IMR-90 (cell line): ENCODE data around the gene MAMLD1. TPM values are rescaled to one million over a fixed set of nuclear protein-coding genes. Genes with fewer than 3 reads are reported as not detected.

Experiments
- ATAC-seq: fragments of 200-7000 bp; cut with Tn5 transposase; 2 replicates; pipeline ENCODE4 v1.9.1; 2020; ENCODE audit warnings: low read depth, mild to moderate bottlenecking, moderate library complexity
- BruUV-seq: library from RNA; stranded (reverse); fragments of 400-500 nt; replicated peaks from 2 replicates; lab custom pipeline; 2021; lab: Mats Ljungman, UMichigan
- CTCF ChIA-PET: fragments of 300-600 bp; formaldehyde crosslinking; extraction: SDS; loops from one replicate; lab custom pipeline; 2021; ENCODE audit warnings: antibody characterized with exemption; lab: Yijun Ruan, JAX
- POLR2A ChIA-PET: fragments of 300-600 bp; sonication (Branson Sonifier 250); formaldehyde crosslinking; loops from one replicate; lab custom pipeline; 2022; ENCODE audit warnings: antibody characterized with exemption; ENCODE audit not compliant: unreplicated experiment; lab: Charles Lee
- DNase-seq: peaks from one replicate; pipeline ENCODE4 v3.0.0; 2013
- H2AFZ ChIP-seq: replicated peaks from 2 replicates; pipeline ENCODE3; 2013; ENCODE audit warnings: low read length, mild to moderate bottlenecking; ENCODE audit not compliant: poor library complexity
- H2AK5ac ChIP-seq: 2 replicates; pipeline ENCODE4 v1.6.1; 2013; ENCODE audit warnings: low read depth, low read length, inconsistent platforms
- H2AK9ac ChIP-seq: replicated peaks from 2 replicates; pipeline ENCODE3; 2013; ENCODE audit warnings: mild to moderate bottlenecking, low read depth, low read length, moderate library complexity; ENCODE audit not compliant: poor library complexity
- H2BK120ac ChIP-seq: 2 replicates; pipeline ENCODE4 v1.6.1; 2013; ENCODE audit warnings: low read depth, low read length, inconsistent platforms
- H2BK15ac ChIP-seq: 3 replicates; pipeline ENCODE4 v1.6.1; 2013; ENCODE audit warnings: low read depth, low read length, inconsistent platforms
- H2BK20ac ChIP-seq: 2 replicates; pipeline ENCODE4 v1.6.1; 2013; ENCODE audit warnings: low read depth, mild to moderate bottlenecking, inconsistent platforms, low read length, moderate library complexity
- H2BK5ac ChIP-seq: 2 replicates; pipeline ENCODE4 v1.6.1; 2013; ENCODE audit warnings: mild to moderate bottlenecking, low read depth, low read length, inconsistent platforms; ENCODE audit not compliant: poor library complexity, severe bottlenecking
- H3K14ac ChIP-seq: replicated peaks from 2 replicates; pipeline ENCODE4 v1.6.1; 2013; ENCODE audit warnings: low read depth, low read length, inconsistent platforms
- H3K18ac ChIP-seq: 2 replicates; pipeline ENCODE4 v1.6.1; 2013; ENCODE audit warnings: low read depth, low read length, control low read depth
- H3K23ac ChIP-seq: 2 replicates; pipeline ENCODE4 v1.6.1; 2013; ENCODE audit warnings: low read depth, low read length, inconsistent platforms
- H3K27ac ChIP-seq: 2 replicates; pipeline ENCODE4 v1.5.1; 2013; ENCODE audit warnings: mild to moderate bottlenecking, control low read depth, low read length; ENCODE audit not compliant: insufficient read depth
- H3K27me3 ChIP-seq: 2 replicates; pipeline ENCODE4 v1.6.1; 2013; ENCODE audit warnings: low read length; ENCODE audit not compliant: control insufficient read depth, insufficient read depth
- H3K36me3 ChIP-seq: 2 replicates; pipeline ENCODE4 v1.6.1; 2013; ENCODE audit warnings: low read length, mixed read lengths; ENCODE audit not compliant: control insufficient read depth, insufficient read depth
- H3K4ac ChIP-seq: 2 replicates; pipeline ENCODE4 v1.6.1; 2013; ENCODE audit warnings: low read depth, low read length, inconsistent platforms
- H3K4me1 ChIP-seq: 2 replicates; pipeline ENCODE4 v1.6.1; 2013; ENCODE audit warnings: low read length, mixed read lengths; ENCODE audit not compliant: control insufficient read depth, insufficient read depth
- H3K4me2 ChIP-seq: 2 replicates; pipeline ENCODE4 v1.6.1; 2013; ENCODE audit warnings: low read depth, mild to moderate bottlenecking, control low read depth, low read length, moderate library complexity
- H3K4me3 ChIP-seq: 2 replicates; pipeline ENCODE4 v1.5.1; 2013; ENCODE audit warnings: low read depth, mild to moderate bottlenecking, control low read depth, low read length, moderate library complexity; ENCODE audit not compliant: insufficient read depth
- H3K56ac ChIP-seq: 2 replicates; pipeline ENCODE4 v1.6.1; 2013; ENCODE audit warnings: low read length, inconsistent platforms; ENCODE audit not compliant: insufficient read depth; ENCODE audit errors: extremely low read depth
- H3K79me1 ChIP-seq, 2 experiments: 2 replicates each; pipeline ENCODE4 v1.6.1; 2013; ENCODE audit warnings: low read length in 2 of 2, inconsistent platforms in 1 of 2, low read depth in 1 of 2
- H3K9ac ChIP-seq: 2 replicates; pipeline ENCODE4 v1.6.1; 2013; ENCODE audit warnings: low read depth, low read length, control low read depth
- H3K9me1 ChIP-seq: 2 replicates; pipeline ENCODE4 v1.6.1; 2013; ENCODE audit warnings: low read length, inconsistent platforms; ENCODE audit not compliant: insufficient read depth
- H3K9me3 ChIP-seq: 2 replicates; pipeline ENCODE4 v1.6.1; 2013; ENCODE audit warnings: low read length; ENCODE audit not compliant: control insufficient read depth, insufficient read depth
- H4K20me1 ChIP-seq: 2 replicates; pipeline ENCODE4 v1.6.1; 2013; ENCODE audit warnings: low read length, inconsistent platforms; ENCODE audit not compliant: insufficient read depth
- H4K5ac ChIP-seq: 2 replicates; pipeline ENCODE4 v1.6.1; 2013; ENCODE audit warnings: mild to moderate bottlenecking, low read depth, low read length, control low read depth
- H4K8ac ChIP-seq, 2 experiments: 2 replicates each; pipeline ENCODE4 v1.6.1; 2013; ENCODE audit warnings: low read depth in 2 of 2, low read length in 2 of 2, control low read depth in 1 of 2, inconsistent platforms in 1 of 2
- H4K91ac ChIP-seq: 2 replicates; pipeline ENCODE4 v1.6.1; 2013; ENCODE audit warnings: low read depth, low read length, inconsistent platforms; ENCODE audit not compliant: insufficient read depth
- BHLHE40 ChIP-seq: fragments of 150-350 bp; IDR thresholded peaks from 2 replicates; pipeline ENCODE4 v1.6.1; 2016; ENCODE audit warnings: mild to moderate bottlenecking, low read depth, low read length
- CTCF ChIP-seq: conservative IDR thresholded peaks from 2 replicates; pipeline ENCODE4 v1.5.1; 2012; ENCODE audit warnings: mild to moderate bottlenecking, low read depth, low read length, improper control_type of control experiment
- ELK1 ChIP-seq: fragments of 150-350 bp; IDR thresholded peaks from 2 replicates; pipeline ENCODE4 v1.6.1; 2016; ENCODE audit warnings: low read depth, mild to moderate bottlenecking, low read length, moderate library complexity, borderline replicate concordance
- MXI1 ChIP-seq: IDR thresholded peaks from 2 replicates; pipeline ENCODE4 v1.6.1; 2012; ENCODE audit warnings: low read depth, mild to moderate bottlenecking, low read length, moderate library complexity, borderline replicate concordance
- NFE2L2 ChIP-seq: fragments of 150-350 bp; IDR thresholded peaks from 2 replicates; pipeline ENCODE4 v1.6.1; 2016; ENCODE audit warnings: low read depth, mild to moderate bottlenecking, low read length
- WGBS, 2 experiments: methylation state at CpG; one replicate each; pipeline versions ENCODE4 v1.1.5 to v1.1.7; 2013; ENCODE audit warnings: missing lambda C conversion rate in 2 of 2; ENCODE audit not compliant: insufficient read length in 1 of 2; ENCODE audit errors: extremely low coverage in 2 of 2; 5-methylcytosine and 5-hydroxymethylcytosine counted together
- dilution Hi-C: fragments of 300-500 bp; cut with HindIII; formaldehyde crosslinking; loops from one replicate; pipeline ENCODE4 v1.14.3; 2018; ENCODE audit warnings: low sequenced_read_pairs; ENCODE audit not compliant: unreplicated experiment
- in situ Hi-C: fragments of 300-500 bp; cut with MboI; formaldehyde crosslinking; loops from 3 replicates; pipeline ENCODE4 v1.14.3; 2019; ENCODE audit warnings: low sequenced_read_pairs, inconsistent platforms, mixed read lengths
- intact Hi-C: fragments of 100-400 bp; cut with micrococcal nuclease; formaldehyde crosslinking; loops from 2 replicates; pipeline ENCODE4 v1.10.0; 2022
- polyA plus RNA-seq, 3 experiments: library from polyadenylated mRNA; depleted of rRNA; stranded (reverse); fragments of >200 nt; gene quantifications; 2 replicates each; pipeline ENCODE4 v1.2.3, GENCODE V29; 2012; ENCODE audit warnings: low replicate concordance in 1 of 3
- total RNA-seq: library from RNA; depleted of rRNA; stranded (reverse); fragments of >200 nt; gene quantifications from 2 replicates; pipeline ENCODE4 v1.2.3, GENCODE V29; 2012

Gene MAMLD1
- total and polyA plus RNA-seq, 2 of the 4 experiments (the other 2 are of a cell fraction) = 1.4 to 11.0 TPM

DNA sequence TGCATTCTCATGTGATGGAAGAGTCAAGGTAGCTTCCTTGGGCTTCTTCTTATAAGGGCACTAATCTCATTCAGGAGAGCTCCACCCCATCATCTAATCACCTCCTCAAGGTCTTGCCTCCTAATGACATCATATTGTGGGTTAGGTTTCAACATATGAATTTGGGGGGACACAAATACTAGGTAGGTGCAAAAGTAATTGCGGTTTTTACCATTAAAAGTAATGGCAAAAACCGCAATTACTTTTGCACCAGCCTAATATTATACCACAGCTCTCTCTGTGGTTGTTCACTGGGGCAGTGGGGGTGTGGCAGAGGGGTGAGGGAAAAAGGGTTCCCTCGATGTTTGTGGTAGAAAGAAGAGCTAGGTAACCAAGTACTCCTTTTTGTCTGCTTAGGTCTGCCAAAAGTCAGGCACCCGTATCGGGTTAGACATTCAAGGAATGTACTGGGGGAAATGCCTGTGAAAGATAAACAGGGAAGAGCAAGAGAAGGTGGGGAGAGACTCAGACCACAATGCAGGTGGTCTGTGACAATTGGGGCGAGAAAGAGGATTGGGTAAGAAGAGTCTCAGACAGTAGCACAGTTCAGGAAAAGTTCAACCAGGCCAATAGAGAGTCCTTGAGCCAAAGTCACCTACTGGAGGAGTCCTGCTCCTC is 126.4 kb downstream of the MAMLD1 start:
- 0 out of 4 replicates have a peak, but pooled peaks cover 0 to 4% of the 10 kb centered on the region in 2 experiments for H3K79me1 ChIP-seq
- no peak overlapping the region for H2AK5ac ChIP-seq
- no peak overlapping the region for H3K9ac ChIP-seq
- H3K56ac ChIP-seq = no peak overlapping the region
- POLR2A ChIA-PET = no interaction called here
- no peak overlapping the region for H2BK15ac ChIP-seq
- H2BK120ac ChIP-seq = no peak overlapping the region
- ATAC-seq (no peak), DNase-seq (no peak)
- no peak overlapping the region for H3K23ac ChIP-seq
- H3K4me2 ChIP-seq = no peak overlapping the region
- no peak overlapping the region for H3K27ac ChIP-seq
- no peak overlapping the region for H3K14ac ChIP-seq
- H2AK9ac ChIP-seq = no peak overlapping the region
- H3K27me3 ChIP-seq = no peaks in the 10 kb centered on the region
- WGBS, 2 experiments = 75% methylated on average over 2 of the region's 6 CpGs; no CpG with 5 or more reads in 1 of the 2 experiments
- no peak overlapping the region for H3K18ac ChIP-seq
- H3K4me1 ChIP-seq = no peaks in the 10 kb centered on the region
- TF ChIP-seq CTCF (no peak), NFE2L2 (no peak), BHLHE40 (no peak), MXI1 (no peak), ELK1 (no peak)
- in situ Hi-C loops (loop anchor here (25.0 kb wide), 1 partner anchor 527 kb away; no protein-coding TSS in a partner anchor), dilution Hi-C loops (no loop called here), intact Hi-C loops (no loop called here)
- no peak overlapping the region for H4K91ac ChIP-seq
- no peak overlapping the region for H3K4me3 ChIP-seq
- H2BK20ac ChIP-seq = no peak overlapping the region
- no peak overlapping the region for H2AFZ ChIP-seq
- H3K36me3 ChIP-seq = peaks cover 2% of the 10 kb centered on the region; the same call in 1 of the 2 replicates
- no peaks in the 10 kb centered on the region for H3K9me1 ChIP-seq
- H4K5ac ChIP-seq = no peak overlapping the region
- H2BK5ac ChIP-seq = no peak overlapping the region
- no peaks in the 10 kb centered on the region for H4K20me1 ChIP-seq
- CTCF ChIA-PET = no interaction called here
- no peak overlapping the region for H4K8ac ChIP-seq
- H3K4ac ChIP-seq = no peak overlapping the region
- H3K9me3 ChIP-seq = no peaks in the 10 kb centered on the region
- BruUV-seq = no TSS peak
